Mucosa of descending colon (tissue), 3 donors: ENCODE data around the gene STAT4. TPM values are rescaled to one million over a fixed set of nuclear protein-coding genes. Genes with fewer than 3 reads are reported as not detected.

Experiments used
- ATAC-seq: fragments of 200-7000 bp; cut with Tn5 transposase; one replicate; pipeline ENCODE4 v1.9.1; 2020; ENCODE audit warnings: mild to moderate bottlenecking, moderate library complexity
- DNase-seq, 3 donors: peaks; one replicate each; pipeline ENCODE4 v3.0.0-alpha.2; 2020
- H3K36me3 ChIP-seq: fragments of 200-600 bp; one replicate; pipeline ENCODE4 v1.8.0; 2021; ENCODE audit warnings: low read depth, mild to moderate bottlenecking
- H3K4me1 ChIP-seq: fragments of 200-600 bp; one replicate; pipeline ENCODE4 v1.8.0; 2021; ENCODE audit warnings: low read depth, mild to moderate bottlenecking
- H3K4me3 ChIP-seq: fragments of 200-600 bp; one replicate; pipeline ENCODE4 v1.8.0; 2021; ENCODE audit warnings: mild to moderate bottlenecking
- H3K9me3 ChIP-seq: fragments of 200-600 bp; one replicate; pipeline ENCODE4 v1.8.0; 2021; ENCODE audit warnings: mild to moderate bottlenecking
- CTCF ChIP-seq: fragments of 200-600 bp; IDR thresholded peaks from one replicate; pipeline ENCODE4 v1.8.0; 2022; ENCODE audit warnings: antibody characterized with exemption, mild to moderate bottlenecking
- intact Hi-C, 2 donors: fragments of 100-400 bp; cut with DNase I in 1 of 2; cut with micrococcal nuclease in 1 of 2; formaldehyde crosslinking; loops; one replicate each; pipeline versions ENCODE4 v1.11.0 to v1.11.1; 2022; cut with DNase I, micrococcal nuclease
- long read RNA-seq, 2 donors: library from polyadenylated mRNA; unstranded; transcript quantifications; one replicate each; pipeline ENCODE4 v2.0.0, GENCODE V29; 2019 to 2021
- total RNA-seq, 3 donors: library from RNA; stranded (reverse); fragmentation: NEBNext Ultra II Directional in 2 of 3; extraction: Animal tissue kit (Norgen Biotek cat#: 25700) in 2 of 3; gene quantifications; one replicate each; pipeline versions ENCODE4 v1.2.1 to v1.2.4, GENCODE V29; 2021 to 2023
- donor health status: DM: no; HTN: no; CAD: no; lungs with moderate emphysema.
- donor health status: DM: no; HTN: no; CAD: no.
- donor health status: DM: no; HTN: yes; CAD: no.

Gene STAT4, protein sequence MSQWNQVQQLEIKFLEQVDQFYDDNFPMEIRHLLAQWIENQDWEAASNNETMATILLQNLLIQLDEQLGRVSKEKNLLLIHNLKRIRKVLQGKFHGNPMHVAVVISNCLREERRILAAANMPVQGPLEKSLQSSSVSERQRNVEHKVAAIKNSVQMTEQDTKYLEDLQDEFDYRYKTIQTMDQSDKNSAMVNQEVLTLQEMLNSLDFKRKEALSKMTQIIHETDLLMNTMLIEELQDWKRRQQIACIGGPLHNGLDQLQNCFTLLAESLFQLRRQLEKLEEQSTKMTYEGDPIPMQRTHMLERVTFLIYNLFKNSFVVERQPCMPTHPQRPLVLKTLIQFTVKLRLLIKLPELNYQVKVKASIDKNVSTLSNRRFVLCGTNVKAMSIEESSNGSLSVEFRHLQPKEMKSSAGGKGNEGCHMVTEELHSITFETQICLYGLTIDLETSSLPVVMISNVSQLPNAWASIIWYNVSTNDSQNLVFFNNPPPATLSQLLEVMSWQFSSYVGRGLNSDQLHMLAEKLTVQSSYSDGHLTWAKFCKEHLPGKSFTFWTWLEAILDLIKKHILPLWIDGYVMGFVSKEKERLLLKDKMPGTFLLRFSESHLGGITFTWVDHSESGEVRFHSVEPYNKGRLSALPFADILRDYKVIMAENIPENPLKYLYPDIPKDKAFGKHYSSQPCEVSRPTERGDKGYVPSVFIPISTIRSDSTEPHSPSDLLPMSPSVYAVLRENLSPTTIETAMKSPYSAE
- 1 to 10 TPM; 2.7 to 4.0 (median 3.6) TPM for total RNA-seq
- long read RNA-seq, donor 1, result 0 reads
- long read RNA-seq, donor 2, partial matches to known transcripts, result 0 of 1 reads
- long read RNA-seq, donor 2, other reads (novel, unspliced or antisense), result 0 of 1 reads

DNA sequence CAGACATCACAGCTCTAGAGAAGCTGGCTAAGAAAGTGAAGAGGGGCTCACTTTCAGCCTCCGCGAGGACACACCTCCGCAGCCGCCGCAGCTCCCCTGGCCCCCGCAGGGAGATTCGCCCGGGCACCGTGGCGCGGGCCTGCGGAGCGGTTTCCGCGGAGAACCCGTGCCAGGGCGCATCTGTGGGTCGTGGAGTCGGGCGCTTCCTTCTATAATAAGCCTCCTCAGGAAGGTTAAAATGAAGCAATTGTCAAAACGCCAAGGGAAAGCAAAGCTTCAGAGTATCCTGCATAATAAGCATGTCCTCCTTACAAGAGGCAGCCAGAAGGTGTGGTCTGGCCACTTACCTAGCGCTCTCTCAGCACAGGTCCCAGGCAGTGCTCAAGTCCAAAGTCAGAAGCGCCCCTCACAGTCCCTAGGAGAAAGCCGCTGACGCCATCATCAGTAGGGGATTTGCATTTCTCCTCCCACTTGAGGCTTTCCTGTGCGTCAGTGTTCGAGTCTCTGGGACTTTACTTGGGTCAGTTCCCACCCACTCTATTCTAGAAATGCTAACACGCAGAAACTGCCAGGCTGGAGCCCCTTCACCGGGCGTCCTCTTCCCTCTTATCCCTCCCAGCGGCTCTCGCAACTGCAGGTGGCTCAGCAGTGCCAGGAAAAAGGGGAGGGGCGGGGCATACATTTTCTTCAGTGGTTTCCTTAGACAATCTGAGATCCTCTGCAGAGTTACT is at the start of gene STAT4:
TSS of gene STAT4 (minus strand) at position 395 of the 731 bp plus-strand sequence. CDS start 2,791 bp downstream, outside the sequence.
- ATAC-seq (peak; percentile 89), DNase-seq (peak; percentile 59 to 71 (median 66))
- TF ChIP-seq CTCF, result no peak
- intact Hi-C loops, result no loop called here
- Histone ChIP-seq H3K4me1 (peaks cover 3% of the 10 kb centered on the region), H3K4me3 (peak within 1 kb of the TSS; percentile 0), H3K36me3 (no peaks in the 10 kb centered on the region), H3K9me3 (no peaks in the 10 kb centered on the region)

DNA sequence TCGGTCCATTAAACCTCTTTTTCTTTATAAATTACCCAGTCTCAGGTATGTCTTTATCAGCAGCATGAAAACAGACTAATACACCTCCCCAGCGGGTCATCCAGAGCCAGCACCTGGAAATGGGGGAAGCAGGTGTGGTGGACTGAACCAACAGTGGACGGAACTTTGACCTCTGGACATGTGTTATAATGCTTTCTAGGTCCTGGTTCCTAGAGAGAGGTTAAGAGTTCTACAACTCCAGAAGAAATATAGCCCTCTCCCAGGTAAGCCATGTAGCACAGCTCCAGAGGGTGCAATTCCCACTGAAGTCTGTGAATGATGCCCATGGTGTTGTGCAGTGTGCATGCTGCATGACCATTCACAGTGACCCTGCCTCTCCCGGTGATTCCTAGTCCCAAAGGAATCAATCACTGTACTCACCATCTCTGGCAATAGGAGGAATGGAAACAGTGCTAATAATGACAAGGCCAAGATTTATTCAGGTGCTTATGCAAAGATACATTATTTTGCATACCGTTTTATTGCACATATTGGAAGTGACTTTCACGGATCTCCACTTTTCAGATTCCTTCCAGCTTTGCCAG is 49.2 kb upstream of the STAT4 start:
- intact Hi-C loops, result no loop called here
- no peak for TF ChIP-seq CTCF
- Histone ChIP-seq H3K36me3 (no peaks in the 10 kb centered on the region), H3K4me1 (no peaks in the 10 kb centered on the region), H3K9me3 (no peaks in the 10 kb centered on the region), H3K4me3 (no peak overlapping the region)
- ATAC-seq, result no peak
- DNase-seq, result no peak

- H3K4me1 ChIP-seq, result no peaks in the 10 kb centered on the region
- no peak for ATAC-seq
- no peaks in the 10 kb centered on the region for H3K36me3 ChIP-seq
- DNase-seq, result no peak
- intact Hi-C loops, result no loop called here
- no peak overlapping the region for H3K4me3 ChIP-seq
- no peaks in the 10 kb centered on the region for H3K9me3 ChIP-seq
- no peak for TF ChIP-seq CTCF
Observed at GRCh38 chr2:191198271-191198670, 47.5 kb upstream of the STAT4 start.

DNA sequence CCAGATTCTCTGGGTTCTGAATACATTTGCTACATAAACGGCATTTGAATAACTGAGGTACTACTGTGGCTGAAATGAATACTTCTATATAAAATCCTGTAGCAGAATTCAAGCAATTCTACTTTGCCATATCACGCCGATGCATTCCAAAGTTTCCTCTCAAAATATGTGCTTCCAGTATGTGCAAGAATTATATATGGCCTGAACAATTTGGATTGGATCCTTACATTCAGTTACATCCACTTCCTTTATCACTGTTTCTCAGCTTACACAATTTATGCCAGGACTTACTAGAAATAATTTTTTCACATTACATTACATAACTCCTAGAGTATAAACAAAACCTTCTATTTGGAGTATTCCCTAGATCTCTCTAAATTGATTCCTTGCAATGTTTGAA is 46.3 kb upstream of the STAT4 start:
- H3K36me3 ChIP-seq, result no peaks in the 10 kb centered on the region
- no peak for ATAC-seq
- intact Hi-C loops, result no loop called here
- H3K9me3 ChIP-seq, result no peaks in the 10 kb centered on the region
- no peak overlapping the region for H3K4me3 ChIP-seq
- TF ChIP-seq CTCF, result no peak
- no peaks in the 10 kb centered on the region for H3K4me1 ChIP-seq
- DNase-seq, result no peak

DNA sequence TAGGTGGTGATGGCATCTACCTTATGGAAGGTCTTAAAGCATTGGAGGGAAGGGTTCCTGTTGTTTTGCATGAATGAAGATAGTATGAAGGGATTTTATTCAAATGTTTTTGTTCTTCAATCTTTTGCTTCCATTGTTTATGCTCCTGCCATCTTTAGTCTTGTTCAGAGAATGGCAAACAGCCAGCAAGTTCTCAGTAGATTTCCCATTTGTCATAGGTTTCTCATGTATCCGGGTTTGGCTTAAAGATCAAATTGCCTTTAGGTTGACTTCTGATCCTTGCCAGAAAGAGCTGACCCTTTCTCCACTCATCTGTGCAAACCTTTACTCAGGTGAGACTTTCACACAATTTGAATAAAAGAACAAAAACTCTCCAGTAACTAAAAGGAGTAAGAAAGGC is 44.2 kb upstream of the STAT4 start:
- no peak for TF ChIP-seq CTCF
- DNase-seq (no peak), ATAC-seq (no peak)
- intact Hi-C loops, result no loop called here
- no peaks in the 10 kb centered on the region for H3K36me3 ChIP-seq
- no peaks in the 10 kb centered on the region for H3K9me3 ChIP-seq
- no peaks in the 10 kb centered on the region for H3K4me1 ChIP-seq
- no peak overlapping the region for H3K4me3 ChIP-seq
